Tibial nerve (tissue), 4 donors: ENCODE measurements around the gene UBXN10.

ENCODE experiments used
- EP300 ChIP-seq, 2 donors: sonication (generic); formaldehyde crosslinking; IDR thresholded peaks; one replicate each; pipeline ENCODE4 v1.6.1; 2017; ENCODE audit warnings: antibody characterized with exemption in 2 of 2, mild to moderate bottlenecking in 1 of 2
- POLR2A ChIP-seq, 2 donors: fragments of 450-650 bp; IDR thresholded peaks; one replicate each; pipeline ENCODE4 v1.6.1; 2017; ENCODE audit warnings: antibody characterized with exemption in 2 of 2, mild to moderate bottlenecking in 2 of 2, moderate library complexity in 2 of 2
- TF ChIP-seq, protein P1 (sequence below), 5 experiments: fragments of 200-600 bp in 3 of 5; fragments of 450-650 bp in 2 of 5; sonication (generic) in 3 of 5; IDR thresholded peaks; one replicate each; pipeline ENCODE4 v1.5.1; 2016 to 2019; ENCODE audit warnings: antibody characterized with exemption in 5 of 5, mild to moderate bottlenecking in 3 of 5, moderate library complexity in 2 of 5

DNA sequence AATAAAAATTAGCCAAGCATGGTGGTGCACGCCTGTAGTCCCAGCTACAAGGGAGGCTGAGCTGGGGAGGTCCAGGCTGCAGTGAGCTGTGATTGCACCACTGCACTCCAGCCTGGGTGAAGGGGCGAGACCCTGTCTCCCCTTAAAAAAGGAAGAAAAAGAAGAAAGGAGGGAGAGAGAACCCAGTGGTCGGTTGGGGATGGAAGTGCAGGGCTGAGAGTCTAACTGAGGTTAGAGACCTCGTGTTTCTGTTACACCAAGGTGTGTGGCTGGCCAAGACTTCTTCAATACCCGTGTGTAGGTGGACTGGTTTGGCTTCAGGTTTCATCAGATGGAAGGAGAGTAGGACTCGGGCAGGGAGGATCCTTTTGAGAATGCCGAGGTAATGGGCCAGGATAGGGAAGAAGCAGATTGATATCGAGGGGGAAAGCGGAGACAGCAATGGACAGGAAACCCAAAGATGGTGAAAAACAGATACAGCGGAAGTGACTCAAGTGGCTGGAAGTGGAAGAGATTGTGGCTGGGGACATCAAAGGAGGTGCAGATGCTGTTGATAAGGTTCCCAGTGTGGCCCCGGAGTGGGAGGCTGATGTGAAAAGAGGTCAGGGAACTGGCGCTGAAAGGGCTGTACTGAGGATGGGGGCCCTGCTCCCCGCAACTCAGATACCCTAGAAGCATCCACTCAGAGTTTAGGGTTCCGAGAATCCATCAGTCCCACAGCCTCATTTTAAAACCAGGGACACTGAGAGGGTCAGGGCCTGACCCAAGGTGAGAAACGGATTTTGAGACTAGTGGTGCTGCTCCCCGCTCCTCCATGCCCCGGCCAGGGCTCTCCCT, 681 bp upstream of the UBXN10 start:
- TF ChIP-seq, protein P1, sequence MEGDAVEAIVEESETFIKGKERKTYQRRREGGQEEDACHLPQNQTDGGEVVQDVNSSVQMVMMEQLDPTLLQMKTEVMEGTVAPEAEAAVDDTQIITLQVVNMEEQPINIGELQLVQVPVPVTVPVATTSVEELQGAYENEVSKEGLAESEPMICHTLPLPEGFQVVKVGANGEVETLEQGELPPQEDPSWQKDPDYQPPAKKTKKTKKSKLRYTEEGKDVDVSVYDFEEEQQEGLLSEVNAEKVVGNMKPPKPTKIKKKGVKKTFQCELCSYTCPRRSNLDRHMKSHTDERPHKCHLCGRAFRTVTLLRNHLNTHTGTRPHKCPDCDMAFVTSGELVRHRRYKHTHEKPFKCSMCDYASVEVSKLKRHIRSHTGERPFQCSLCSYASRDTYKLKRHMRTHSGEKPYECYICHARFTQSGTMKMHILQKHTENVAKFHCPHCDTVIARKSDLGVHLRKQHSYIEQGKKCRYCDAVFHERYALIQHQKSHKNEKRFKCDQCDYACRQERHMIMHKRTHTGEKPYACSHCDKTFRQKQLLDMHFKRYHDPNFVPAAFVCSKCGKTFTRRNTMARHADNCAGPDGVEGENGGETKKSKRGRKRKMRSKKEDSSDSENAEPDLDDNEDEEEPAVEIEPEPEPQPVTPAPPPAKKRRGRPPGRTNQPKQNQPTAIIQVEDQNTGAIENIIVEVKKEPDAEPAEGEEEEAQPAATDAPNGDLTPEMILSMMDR (IDR thresholded peaks at IDR 0.05): no peak
- TF ChIP-seq POLR2A (IDR thresholded peaks at IDR 0.05) (no peak), EP300 (IDR thresholded peaks at IDR 0.05) (no peak)
